Tibial nerve (tissue), 4 donors: ENCODE data around the gene CEACAM16.
"Not testable (repeated sequence)": the region's sequence is repeated elsewhere in the genome, so short reads cannot be mapped to it uniquely, and the experiment has no call there.

Source experiments
- EP300 ChIP-seq, 2 donors: sonication (generic); formaldehyde crosslinking; IDR thresholded peaks; one replicate each; pipeline ENCODE4 v1.6.1; 2017; ENCODE audit warnings: antibody characterized with exemption in 2 of 2, mild to moderate bottlenecking in 1 of 2
- POLR2A ChIP-seq, 2 donors: fragments of 450-650 bp; IDR thresholded peaks; one replicate each; pipeline ENCODE4 v1.6.1; 2017; ENCODE audit warnings: antibody characterized with exemption in 2 of 2, mild to moderate bottlenecking in 2 of 2, moderate library complexity in 2 of 2
- TF ChIP-seq, protein P1 (sequence below), 5 experiments: fragments of 200-600 bp in 3 of 5; fragments of 450-650 bp in 2 of 5; sonication (generic) in 3 of 5; IDR thresholded peaks; one replicate each; pipeline ENCODE4 v1.5.1; 2016 to 2019; ENCODE audit warnings: antibody characterized with exemption in 5 of 5, mild to moderate bottlenecking in 3 of 5, moderate library complexity in 2 of 5

DNA sequence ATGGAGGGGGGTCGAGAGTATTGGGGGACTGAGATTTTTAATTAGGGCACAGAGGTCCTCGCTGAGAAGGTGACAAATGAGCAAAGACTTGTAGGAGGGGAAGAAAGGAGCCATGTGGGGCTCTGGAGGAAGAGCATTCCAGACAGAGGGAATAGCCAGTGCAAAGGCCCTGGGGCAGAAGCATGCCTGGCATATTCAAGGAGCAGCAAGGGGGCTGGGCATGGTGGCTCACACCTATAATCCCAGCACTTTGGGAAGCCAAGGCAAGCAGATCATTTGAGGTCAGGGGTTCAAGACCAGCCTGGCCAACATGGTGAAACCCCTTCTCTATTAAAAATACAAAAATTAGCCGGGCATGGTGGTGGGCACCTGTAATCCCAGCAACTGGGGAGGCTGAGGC is 14.6 kb upstream of the CEACAM16 start:
- TF ChIP-seq, protein P1, sequence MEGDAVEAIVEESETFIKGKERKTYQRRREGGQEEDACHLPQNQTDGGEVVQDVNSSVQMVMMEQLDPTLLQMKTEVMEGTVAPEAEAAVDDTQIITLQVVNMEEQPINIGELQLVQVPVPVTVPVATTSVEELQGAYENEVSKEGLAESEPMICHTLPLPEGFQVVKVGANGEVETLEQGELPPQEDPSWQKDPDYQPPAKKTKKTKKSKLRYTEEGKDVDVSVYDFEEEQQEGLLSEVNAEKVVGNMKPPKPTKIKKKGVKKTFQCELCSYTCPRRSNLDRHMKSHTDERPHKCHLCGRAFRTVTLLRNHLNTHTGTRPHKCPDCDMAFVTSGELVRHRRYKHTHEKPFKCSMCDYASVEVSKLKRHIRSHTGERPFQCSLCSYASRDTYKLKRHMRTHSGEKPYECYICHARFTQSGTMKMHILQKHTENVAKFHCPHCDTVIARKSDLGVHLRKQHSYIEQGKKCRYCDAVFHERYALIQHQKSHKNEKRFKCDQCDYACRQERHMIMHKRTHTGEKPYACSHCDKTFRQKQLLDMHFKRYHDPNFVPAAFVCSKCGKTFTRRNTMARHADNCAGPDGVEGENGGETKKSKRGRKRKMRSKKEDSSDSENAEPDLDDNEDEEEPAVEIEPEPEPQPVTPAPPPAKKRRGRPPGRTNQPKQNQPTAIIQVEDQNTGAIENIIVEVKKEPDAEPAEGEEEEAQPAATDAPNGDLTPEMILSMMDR (IDR thresholded peaks at IDR 0.05): not testable (repeated sequence)
- not testable (repeated sequence) for TF ChIP-seq POLR2A, EP300 (IDR thresholded peaks at IDR 0.05)
